Inferior parietal cortex (tissue), 1 donor: Measurements from ENCODE around the gene TRAF3IP1.
"Not testable (repeated sequence)": the region's sequence is repeated elsewhere in the genome, so short reads cannot be mapped to it uniquely, and the experiment has no call there.

Experiments
- DNase-seq: peaks from one replicate; pipeline ENCODE4 v3.0.0-alpha.2; 2016; ENCODE audit errors: extremely low spot score

TRAF3IP1 gene

DNA sequence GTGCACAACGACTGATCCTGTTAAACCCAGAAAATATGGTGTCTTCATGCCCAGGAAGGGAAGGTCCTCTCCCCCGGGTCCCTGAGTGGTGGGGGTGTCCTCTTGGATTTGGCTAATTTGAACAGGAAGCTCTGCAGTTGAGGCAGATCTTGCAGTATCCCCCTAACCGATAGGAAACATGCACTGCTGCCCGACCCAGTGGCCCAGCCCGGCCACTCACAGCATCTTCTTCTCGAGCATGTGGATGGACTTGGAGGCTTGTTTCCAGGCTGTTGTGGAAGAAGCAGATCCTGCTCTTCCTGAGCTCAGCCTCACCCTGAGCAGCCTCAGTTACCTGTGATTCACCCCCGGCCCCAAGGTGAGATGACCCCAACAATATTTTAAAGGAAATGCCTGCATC is 60.0 kb downstream of the TRAF3IP1 start:
- DNase-seq: no peak

DNA sequence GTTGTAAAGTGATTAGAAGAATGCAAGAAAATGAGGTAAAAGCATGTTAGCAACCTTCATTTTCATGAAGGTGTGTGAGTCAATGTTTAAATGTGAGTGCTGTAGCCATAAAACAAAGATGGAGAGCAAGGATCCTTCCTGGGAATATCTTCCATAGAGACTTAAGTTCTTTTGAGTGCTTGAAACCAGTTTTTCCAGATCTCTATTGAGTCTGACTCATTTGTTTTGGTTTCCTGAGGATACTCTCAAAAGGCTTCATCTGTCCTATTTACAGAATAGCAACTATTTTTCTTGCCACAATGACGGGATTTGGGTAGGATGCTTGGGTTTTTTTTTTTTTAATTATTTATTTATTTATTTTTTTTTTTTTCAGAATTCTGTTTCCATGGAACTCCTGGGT is 60.5 kb downstream of the TRAF3IP1 start:
- no peak for DNase-seq

DNA sequence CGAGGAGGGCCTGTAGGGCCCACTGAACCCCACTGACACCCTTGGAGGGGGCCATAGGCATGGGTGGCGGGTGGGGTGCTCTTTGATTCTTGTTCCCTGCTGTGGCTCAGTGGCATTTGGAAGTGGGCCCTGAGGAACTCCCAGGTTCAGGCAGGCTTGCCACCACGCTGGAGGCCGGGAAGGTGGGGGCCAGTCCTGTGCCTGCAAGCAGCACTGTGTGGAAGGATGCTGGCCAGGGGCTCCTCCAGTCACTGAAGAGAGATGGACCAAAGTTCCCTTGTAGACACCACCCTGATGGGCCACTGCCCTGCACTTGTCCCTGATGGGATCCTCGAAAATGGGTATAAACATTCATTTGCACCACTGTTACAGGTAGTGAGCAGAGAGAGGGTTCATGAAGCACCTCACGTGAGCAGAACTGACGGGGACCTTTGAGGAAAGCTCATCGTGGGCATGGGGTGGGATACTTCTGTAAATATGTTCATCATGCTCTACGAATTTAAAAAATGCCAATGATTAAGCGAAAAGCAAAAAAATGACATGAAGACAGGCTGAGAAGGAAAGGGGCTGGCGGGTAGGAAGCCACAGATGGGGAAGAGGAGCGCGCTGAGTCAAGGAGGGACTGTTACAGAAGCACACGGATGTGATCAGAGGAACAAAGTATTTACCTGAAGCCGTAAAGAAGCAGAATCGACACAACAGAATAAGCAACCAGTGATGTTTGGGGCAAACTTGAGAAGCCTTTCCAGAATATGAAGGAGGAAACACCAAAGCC is 61.2 kb downstream of the TRAF3IP1 start:
- DNase-seq: no peak

DNA sequence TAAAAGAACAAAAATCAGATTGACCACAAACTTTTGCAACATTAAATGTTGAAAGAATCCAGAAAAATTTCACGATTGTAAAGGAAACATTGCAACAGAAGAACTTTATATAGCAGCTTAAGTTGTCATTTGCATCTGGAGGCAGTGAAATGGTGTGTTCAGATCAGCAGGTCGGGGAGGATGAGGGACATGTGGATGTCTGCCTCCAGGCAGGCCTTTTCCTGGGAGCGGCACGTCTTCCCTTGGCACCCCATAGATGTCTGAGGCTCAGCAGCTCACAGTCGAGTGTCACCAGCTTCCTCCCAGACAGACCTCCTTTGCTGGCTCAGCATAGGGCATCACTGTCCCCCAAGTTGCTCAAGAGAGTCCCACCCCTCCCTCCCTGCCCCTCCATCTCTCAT is 62.1 kb downstream of the TRAF3IP1 start:
- DNase-seq: no peak

DNA sequence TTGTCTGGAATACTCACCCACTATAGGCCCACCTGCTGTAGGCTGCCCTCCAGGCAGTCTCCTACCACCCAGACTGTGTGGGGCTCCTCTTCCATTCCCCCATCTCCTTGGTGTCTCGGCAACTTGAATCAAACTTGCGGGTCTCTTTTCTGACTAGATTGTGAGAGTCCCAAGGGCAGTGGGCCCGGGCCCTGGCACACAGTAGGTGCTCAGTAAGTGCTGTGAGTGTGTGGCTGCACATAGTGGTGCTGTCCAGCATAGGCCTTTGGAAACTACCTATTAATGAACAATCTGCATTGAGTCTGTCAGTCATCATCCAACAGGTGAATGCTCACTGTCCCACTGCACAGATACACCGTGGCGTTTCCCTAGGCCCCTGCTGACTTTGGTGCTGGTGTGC is 62.8 kb downstream of the TRAF3IP1 start:
- no peak for DNase-seq

DNA sequence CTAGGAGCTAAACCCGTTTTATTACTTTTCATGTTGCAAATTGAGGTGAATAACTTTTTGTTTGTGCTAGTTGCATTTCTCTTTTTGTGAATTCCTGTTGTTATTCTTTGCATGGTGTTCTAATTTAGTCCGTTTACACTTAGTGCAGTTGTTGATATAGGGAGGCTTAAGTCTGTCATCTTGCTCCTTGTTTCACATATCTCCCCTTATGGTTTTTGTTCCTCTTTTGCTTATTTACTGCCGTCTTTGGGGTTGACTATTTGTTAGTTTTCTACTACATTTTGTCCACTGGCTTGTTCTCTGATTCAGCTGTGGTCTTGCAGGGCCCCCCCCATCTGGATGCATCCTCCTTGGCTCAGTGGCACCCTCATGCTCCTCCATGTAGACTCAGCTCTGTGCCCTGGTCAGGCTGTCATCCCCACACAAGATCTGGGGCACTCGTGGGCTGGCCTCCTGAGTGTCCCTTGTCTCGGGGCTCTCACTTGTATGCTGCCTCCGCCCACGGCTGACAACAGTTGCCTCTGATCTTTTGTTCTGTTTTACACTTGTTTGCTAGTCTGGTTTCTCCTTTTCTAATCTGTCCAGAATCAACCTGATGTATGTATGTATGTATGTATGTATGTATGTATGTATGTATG is 63.5 kb downstream of the TRAF3IP1 start:
- no peak for DNase-seq

DNA sequence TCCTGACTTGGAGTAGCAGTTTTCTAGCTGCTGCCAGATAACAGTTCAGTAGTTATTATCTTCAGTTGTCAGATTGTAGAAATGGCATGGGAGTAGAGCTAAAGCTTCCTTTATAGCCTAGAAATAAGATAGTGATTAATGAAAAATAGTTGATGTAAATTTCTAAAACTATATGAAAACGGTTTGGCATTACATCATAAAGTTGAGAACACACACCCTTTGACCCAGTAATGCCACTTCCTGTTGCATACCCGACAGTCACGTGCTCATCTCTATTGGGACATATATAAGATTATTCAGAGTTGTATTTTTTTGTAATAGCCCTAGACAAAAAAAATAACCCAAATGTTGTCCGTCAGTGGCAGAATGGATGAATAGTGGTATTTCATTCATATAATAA is 67.0 kb downstream of the TRAF3IP1 start:
- no peak for DNase-seq

DNA sequence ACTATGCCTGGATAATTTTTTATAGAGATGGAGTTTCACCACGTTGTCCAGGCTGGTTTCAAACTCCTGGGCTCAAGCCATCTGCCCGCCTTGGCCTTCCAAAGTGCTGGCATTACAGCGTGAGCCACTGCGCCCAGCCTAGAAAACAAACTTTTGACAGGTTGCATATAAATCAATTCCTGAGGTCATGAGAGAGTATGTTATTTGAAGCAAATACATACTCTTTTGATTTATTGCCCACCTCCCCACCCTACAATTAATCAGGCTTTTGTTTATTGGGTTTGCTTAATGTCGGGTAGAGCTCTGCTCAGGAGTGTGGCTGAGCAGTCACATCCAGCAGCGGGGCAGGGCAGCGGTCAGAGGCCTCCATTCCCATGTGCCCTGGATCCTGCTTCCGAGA is 68.5 kb downstream of the TRAF3IP1 start:
- DNase-seq: no peak

DNA sequence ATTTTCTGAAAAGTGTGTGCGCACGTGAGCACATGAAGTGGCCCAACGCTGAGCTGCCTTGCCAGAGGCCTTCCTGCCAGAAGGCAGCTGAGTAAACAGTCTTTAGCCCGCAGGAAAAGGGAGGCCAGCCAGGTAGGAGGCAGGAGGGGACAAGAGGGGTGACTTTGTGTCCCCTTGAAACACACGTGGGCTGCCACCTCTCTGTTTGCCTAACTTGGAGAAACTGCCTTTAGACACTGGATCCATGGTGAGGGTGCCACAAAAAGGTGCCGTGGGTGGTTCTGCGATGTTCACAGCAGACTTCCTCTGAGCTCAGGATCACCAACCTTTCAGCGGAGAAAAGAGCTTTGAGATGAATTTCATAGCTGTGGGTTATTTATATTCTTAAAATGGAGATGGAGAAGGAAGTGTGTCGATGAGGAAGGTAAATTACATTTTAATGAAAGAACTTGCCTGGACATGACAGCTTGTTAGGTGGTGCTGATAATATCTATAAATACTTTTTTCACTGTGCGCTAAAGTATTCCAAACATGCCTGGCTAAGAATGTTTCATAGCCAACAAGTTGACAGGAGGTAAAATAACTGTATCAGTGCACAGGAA is 69.8 kb downstream of the TRAF3IP1 start:
- DNase-seq: no peak

DNA sequence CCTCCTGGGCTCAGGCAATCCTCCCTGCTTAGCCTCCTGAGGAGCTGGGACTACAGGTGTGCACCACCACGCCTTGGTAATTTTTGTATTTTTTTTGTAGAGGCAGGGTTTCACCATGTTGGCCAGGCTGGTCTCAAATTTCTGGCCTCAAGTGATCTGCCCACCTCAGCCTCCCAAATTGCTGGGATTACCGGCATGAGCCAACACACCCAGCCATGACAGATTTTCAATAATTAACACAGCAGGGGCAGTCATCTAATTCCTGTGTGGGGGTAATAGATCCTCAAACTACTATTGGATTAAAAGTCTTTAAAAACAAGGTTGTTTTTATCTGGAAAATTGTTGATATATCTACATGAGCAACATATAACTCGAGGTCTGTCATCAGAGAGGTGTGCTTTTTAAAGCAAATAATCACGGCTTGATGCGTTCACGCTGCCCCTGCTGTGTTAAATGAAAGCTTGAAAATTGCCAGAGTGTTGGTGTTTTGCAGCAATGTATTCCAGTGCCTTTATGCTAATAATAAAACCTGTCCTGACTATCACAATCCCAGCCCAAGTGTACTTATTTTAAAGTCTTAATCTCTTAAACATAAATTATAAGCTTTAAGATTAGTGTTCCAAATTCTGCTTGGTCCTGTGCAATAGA is 70.8 kb downstream of the TRAF3IP1 start:
- DNase-seq: no peak

DNA sequence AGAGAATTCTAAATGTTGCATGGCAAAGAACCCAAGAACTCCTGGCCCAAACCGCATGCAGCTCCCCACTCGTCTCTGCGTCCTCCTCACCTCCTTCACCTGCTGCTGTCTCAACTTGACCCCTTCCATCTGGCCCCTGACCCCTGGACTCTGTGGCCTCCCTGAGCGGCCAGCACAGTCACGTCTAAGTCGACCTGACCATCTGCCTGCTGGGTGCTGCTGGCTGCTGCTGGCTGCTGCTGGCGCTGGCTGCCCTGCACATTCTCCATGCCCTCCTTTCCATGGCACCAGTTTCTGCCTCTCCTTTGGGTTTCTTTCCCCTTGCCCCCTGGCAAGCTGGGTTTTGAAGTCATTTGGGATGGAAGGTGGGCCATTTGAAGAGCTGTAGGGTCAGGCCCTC is 76.3 kb downstream of the TRAF3IP1 start:
- no peak for DNase-seq

DNA sequence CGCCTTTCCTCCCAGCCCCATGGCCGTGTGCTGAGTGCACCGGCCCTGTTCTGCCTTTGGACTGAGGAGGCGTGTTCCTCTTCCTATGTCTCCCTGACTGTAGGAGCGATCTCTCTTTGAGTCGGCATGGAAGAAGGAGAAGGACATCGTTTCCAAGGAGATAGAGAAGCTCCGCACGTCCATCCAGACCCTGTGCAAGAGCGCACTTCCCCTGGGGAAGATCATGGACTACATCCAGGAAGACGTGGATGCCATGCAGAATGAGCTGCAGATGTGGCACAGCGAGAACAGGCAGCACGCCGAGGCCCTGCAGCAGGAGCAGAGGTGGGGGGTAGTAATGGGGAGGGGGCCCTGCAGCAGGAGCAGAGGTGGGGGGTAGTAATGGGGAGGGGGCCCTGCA is 77.0 kb downstream of the TRAF3IP1 start:
- no peak for DNase-seq

DNA sequence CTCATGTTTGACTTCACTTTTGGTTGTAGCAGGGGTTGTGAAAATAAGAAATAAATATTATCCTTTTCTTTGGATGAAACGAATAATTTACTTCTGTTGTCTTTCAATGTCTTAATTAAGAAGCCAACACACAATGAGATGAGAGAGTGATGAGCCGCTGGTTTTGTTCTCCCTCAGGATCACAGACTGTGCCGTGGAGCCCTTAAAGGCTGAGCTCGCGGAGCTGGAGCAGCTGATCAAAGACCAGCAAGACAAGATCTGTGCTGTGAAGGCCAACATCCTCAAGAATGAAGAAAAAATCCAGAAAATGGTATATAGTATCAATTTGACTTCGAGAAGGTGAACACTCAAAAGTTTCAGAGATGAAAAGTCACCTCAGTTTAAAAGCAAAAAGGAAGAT is 78.3 kb downstream of the TRAF3IP1 start:
- DNase-seq: no peak

DNA sequence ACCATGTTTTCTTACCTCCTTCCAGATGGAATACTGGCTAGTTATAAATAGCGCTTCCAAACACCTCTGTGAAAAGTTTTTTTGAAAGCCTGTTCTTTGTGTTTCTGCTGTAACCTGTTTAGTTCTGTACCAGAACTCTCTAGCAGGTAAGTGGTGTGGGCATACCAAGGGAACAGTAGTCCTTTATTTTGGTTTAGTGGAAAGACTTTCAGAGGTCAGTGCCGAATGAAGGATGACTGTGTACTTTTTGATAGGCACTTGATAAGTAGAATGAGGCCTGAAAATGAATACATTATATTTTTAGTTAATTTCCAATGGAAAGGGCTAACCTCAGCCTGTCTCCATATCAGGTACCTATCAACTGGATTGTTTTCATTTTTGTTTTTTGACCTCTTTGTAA is 78.8 kb downstream of the TRAF3IP1 start:
- DNase-seq: no peak

DNA sequence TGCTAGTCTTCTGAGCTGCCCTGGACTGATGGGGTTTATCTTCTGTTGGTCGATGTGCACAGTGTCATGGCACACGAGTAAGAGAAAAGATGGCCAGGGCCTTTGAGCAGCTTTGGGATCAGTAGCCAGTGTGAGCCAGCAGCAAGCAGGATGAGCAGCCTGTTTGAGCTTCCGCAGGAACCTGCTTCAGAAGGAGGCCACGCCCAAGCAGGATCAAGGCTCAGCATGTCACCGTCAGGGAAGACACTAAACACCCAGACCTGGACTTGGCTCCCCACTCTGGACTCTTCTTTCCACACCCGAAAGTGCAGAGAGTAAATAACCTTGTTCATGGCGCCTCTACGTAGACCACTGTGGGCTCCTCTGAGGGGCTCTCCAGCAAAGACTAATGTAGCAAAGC is 81.2 kb downstream of the TRAF3IP1 start:
- no peak for DNase-seq

DNA sequence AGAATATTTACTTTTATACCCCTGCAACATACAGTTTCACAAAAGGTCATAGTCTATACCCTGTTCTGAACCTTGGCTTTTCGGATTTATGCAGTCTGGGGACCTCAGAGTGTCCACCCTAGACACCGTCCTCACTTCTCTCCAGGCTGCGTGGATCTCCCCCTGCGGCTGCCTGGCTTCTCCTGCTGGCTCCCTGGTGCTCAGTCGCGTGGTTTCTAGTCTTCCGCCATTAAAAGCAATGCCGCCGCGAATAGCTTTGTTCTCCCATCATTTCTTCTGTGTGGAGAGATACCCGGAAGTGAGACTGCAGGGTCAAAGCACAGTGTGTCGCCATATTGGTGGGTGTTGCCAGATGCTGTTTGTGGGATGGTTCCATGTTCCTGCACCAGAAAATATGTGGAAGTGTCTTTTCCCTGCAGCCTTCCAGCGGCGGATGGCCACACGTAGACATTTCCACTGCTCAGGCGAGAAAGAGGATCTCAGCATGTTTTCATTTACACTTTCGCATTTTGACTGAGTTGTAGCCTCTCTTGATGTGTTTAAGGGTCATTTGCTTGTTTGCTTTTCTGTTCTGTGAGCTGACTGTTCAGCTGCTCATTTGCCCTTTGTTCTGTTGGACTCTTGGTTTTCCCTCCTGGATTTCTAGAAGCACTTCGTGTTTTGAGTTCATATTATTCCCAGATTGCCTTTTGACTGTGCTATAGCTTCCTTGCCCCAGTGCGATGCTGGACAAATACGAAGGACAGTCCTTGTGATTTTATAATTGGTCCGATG is 83.5 kb downstream of the TRAF3IP1 start:
- DNase-seq: no peak

DNA sequence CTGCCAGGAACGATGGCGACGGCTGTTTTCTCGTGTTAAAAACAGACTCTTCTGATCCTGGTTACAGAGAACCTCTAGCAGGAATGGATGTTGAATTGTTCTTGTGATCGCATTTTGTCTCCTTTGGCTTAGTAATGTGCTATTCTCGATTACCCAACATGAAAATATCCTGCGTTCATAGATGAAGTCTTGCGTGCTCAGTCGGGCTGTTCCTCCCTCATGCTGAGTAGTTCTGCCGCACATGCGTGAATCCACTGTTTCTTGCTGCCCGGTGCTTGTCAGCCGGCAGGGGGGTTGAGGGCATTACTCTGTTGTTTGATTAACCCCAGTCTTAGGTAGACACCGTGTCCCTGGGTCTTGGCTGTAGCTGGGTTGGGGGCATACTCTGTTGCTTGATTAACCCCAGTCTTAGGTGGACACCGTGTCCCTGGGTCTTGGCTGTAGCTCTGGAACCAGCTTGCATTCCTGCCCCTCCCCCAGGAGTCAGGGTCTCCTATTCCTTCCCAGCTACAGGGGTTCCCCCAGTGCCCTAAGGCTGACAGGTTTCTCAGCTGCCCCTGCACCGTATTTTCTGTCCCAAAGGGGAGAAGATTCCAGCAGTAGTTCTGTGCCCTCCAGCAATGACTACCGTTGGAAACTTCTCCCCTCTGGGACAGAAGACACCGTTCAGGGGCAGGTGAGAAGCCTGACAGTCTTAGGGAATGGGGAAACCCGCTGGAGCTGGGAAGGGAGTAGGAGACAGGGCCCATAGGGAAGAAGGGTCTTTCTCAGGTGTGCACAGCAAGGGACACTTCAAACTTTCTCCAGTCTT is 84.3 kb downstream of the TRAF3IP1 start:
- DNase-seq: no peak

DNA sequence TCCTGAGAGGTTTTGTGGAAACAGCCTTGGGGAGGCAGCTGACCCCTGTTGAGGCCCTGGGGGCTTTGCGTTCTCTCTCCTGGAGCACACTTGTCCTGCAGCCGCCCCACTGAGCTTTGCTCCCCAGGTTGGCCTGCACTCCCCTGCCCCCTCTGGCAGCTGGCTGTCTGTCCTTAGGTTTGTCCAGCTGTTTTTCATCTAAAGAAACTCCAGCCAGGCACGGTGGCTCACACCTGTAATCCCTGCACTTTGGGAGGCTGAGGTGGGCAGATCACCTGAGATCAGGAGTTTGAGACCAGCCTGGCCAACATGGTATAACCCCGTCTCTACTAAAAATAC is 84.9 kb downstream of the TRAF3IP1 start:
- not testable (repeated sequence) for DNase-seq

DNA sequence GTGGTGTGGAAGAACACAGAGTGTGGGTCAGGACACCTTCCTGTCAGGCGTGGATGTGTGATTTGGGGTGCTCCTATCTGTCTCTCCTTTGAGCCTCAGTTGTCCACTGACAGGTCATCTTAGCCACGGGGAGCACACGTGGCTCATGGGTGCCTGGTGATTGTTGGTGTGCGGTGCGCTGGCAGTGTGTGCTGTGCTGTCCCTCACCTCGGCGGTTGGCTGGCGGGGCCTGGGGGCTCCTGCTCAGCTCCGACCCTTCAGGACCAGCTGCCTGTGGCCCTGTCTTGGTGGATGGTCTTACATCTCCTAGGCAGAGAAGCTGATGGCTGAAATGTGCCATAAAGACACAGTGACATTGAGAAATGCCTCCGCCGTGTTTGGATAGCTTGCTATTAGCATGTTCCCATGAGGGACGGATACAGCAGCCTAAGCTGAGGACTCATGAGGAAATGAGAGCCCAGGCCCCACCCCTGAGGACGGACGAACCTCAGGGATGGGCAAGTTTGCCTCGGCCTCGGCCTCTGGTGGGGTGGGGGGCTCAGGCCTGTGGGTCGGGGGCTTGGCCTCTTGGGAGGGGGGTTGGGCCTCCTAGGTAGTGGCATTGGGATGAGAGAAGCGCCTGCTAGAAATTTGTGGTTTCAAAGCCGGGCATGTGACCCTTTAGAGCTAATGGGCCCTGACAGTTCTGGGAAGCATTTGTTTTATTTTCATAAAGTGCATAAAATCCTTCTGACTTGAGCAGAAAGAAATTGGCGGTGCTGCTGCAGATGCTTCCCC is 86.1 kb downstream of the TRAF3IP1 start:
- no peak for DNase-seq

DNA sequence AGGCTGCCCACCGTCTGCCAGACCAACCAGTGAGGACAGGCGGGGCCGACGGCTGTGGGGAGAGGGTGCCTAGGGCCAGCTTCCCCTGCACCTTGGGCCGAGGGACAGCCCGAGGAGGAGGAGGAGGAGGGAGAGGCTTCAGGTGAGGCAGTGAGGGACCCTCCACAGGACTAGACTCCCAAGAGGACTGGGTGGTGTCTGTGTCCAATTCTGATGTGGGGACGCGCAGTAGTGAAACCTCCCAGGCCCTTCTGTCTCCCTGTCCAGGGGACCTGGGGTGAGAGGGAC is 86.6 kb downstream of the TRAF3IP1 start:
- no peak for DNase-seq

DNA sequence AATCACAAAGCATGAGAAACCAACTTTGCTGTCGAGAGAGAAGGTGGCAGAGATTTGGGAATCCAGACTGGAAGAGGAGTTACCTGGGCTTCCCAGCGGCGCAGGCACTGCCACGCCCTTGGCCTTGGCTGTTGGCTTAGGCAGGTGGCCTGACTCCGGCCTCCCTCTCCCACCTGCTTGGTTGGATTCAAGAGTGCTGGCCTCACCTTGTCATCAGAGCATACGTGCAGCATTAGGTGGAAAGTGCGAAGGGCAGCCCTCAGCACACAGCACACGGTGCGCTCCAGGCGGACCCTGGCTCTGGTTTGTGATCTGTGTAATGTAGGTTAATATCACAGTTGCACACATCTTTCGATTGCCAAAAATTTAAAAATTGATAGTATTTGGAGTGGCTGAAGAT is 87.2 kb downstream of the TRAF3IP1 start:
- no peak for DNase-seq
